Stimulated activated CD4-positive, alpha-beta T cell treated with anti-CD3 and anti-CD28 coated beads, Interleukin-12 subunit alpha, Interleukin-12 subunit beta, amount 100 ng/mL, for 48 hours (primary cell): Measurements from ENCODE around the gene WDR70.
"Not testable (repeated sequence)": the region's sequence is repeated elsewhere in the genome, so short reads cannot be mapped to it uniquely, and the experiment has no call there.

Experiments used
- DNase-seq, 3 donors: peaks; one replicate each; pipeline ENCODE4 v3.0.0-alpha.2; 2020; ENCODE audit warnings: low read depth in 2 of 3, low spot score in 1 of 3

The WDR70 gene

DNA sequence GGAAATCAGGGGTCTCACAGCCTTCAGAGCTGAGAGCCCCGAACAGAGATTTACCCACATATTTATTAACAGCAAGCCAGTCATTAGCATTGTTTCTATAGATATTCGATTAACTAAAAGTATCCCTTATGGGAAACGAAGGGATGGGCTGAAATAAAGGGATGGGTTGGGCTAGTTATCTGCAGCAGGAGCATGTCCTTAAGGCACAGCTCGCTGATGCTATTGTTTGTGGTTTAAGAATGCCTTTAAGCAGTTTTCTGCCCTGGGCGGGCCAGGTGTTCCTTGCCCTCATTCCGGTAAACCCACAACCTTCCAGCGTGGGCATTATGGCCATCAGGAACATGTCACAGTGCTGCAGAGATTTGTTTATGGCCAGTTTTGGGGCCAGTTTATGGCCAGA lies 74.1 kb downstream of the WDR70 start:
- not testable (repeated sequence) for DNase-seq

DNA sequence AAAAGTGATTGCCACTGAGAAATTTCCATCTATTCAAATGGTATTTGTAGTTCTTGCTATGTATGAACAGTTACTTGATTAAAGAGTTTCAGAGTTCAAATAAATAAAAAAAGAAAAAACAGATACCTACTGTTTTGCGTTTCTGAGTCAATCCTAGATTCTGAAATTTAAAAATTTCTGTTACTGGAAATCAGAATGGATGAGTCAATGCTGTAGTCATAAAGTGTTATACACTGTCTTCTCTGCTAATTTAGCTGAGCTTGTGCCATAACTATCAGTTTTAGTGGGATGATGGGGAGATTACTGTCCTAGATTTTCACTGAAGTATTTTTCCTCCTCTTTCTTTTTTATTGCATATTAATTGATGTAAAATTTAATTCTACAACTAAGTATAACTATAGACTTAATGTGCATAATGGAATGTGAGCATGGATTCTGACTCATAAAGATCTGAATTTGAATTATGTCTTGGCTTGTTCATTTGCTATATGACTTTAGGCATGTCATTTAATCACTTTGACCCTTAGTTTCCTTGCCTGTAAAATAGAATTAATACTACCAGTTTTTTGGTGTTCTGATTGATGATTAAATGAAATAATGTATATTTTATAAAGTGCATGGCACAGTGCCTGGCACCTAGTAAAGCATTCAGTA lies 75.4 kb downstream of the WDR70 start:
- not testable (repeated sequence) for DNase-seq

DNA sequence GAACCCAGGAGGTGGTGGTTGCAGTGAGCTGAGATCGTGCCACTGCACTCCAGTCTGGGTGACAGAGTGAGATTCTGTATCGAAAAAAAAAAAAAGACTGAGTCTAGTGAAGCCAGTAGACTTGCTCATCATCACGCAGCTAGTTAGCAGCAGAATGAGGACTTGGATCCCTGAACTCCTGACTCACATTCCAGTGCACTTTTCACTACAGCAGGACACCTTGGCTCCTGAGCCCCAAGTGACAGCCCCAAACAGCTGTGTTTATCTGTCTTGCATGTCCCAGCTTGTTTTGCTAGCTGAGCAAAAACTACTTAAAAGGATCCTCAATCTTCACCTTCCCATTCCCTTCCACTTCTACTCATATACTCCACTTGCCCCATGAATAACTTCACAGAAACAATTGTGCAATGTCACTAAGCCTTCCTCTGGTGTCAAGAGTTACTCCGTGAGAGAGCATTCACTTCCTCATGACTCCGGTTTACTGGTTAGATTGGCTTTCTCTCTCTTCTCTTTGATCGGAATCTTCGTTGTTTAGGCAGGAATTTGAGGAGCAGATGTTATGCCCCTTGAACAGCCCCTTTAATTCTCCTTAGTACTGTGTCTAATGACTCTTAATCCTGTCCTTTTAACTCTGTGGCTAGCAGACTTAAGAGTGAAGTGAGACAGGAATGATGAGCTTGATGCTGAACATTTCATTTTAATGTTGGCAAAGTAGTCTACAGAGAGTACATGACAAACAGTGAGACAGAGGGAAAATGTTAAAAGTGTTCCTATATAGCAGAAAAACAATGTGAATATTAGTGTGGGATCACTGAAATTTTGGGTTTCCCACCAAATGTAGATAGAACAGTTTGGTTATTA lies 84.3 kb downstream of the WDR70 start:
- not testable (repeated sequence) for DNase-seq

DNA sequence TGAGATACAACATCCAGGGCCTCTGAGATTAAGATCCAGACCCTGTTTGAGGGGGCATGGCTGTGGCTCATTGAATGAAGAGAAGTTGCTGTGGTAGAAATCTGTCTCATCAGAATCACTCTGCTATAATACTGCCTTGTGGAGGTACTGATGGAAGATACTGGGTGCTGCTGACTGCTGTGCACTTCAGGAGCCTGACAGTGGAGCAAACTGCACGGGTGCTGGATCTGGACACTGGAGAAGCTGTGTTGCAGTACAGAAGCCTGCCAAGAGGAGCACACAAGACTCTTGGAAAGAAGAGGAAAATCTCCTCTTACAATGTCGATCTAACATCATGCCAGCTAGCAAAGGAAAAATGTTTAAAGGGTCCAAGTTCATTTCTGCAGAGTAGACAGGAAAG lies 85.5 kb downstream of the WDR70 start:
- DNase-seq, result not testable (repeated sequence)

DNA sequence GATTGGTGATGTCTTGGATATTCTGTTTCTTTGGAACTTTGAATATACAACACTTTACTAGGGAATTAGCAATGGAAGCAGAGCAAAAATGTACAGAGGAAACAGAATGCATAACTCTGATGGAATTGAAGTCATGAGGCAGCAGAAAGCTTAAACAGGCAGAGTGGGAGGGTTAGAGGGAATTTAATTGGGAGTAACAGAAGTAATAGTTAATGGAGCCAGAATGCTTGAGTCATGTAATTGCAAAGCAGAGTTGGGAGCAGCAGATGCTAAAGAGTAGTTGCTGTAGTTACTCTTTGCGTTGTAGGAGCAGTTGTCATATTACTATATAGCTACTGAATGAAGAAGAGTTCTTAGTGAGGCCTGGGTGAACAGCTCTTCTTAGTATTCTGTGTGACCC lies 90.3 kb downstream of the WDR70 start:
- DNase-seq, result not testable (repeated sequence)

DNA sequence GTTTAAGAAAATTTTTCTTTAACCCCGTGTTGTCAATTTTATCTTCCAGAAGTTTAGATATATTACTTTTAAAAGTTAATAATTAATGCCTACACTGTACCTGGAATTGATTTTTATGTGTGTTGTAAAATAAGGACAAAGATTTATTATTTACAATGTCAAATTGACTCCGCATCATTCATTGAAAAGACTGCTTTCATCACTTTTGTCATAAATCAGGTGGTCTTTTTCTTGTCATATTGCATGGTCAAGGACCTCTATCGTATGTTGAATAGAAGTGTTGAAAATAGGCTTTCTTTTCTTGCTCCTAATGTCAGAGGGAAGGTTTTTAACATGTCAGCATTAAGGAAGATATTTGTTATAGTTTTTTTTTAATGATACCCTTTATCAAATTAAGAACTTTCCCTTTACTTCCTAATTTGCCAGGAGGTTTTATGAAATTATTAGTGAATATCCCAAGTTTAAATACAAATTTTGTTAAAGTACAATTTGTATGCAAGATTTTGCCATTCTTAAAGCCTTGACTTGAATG lies 92.6 kb downstream of the WDR70 start:
- DNase-seq, result no peak

DNA sequence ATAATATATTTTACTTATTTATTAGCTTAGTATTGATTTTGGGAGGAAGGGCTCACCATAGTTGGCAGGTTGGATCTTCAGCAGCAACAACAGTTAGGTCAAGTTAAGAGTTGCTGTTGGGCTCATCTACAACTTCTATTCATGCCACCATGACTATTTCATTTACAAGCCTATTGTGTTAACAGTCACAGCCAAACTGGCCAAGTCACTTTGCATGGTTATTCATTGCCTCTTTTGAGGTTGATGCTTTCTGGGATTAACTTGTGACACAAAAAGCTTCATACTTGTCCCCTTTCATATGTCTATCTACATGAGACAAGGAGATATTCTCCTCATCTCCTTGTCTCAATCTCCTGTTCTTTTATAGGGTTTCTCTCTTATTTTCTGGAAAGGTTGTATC lies 98.3 kb downstream of the WDR70 start:
- DNase-seq, result no peak

DNA sequence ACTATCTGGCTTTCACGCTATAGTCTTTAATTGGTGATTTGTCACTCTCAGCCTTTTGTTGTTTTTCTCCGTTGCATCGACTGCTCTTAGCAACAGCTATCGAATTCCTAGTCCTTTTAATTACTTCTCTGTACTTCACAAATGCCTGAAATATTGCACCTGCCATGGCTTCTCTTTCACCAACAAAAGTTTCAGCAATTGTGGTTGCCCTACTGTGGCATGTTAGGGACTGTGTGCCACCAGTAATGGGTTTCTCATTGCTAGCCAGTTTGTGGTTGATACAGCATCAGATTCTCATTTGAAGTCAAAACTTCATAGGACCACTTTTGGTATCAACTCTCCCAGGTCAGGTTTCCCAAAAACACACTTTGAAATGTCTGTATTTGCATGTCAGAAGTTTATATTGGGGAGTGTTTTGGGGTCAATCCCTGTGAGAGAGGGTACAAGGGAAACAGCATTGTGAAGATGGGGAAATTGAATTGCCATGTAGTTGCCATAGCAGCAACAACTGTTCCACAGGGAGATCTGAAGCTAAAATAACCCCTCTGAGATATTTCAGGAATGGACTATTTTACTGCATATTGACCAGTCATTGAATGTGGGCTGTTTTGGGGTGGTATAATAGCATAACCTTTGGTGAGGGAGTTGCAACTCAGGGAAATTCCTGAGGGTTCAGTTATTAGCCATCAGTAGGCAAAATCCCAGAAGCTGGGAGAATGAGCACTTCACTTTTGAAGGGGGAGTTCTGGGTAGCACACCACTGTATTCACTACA lies 99.2 kb downstream of the WDR70 start:
- DNase-seq, result no peak

DNA sequence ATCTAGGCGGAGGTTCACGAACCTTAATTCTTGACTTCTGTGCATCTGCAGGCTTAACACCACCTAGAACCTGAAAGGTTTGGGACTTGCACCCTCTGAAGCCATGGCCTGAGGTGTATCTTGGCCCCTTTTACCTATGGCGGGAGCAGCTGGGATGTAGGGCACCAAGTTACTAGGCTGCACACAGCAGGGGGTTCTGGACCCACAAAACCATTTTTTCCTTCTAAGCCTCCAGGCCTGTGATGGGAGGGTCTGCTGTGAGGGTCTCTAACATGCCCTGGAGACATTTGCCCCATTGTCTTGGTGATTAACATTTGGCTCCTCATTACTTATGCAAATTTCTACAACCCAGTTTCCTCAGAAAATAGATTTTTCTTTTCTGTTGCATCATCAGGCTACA lies 102.3 kb downstream of the WDR70 start:
- DNase-seq, result not testable (repeated sequence)

DNA sequence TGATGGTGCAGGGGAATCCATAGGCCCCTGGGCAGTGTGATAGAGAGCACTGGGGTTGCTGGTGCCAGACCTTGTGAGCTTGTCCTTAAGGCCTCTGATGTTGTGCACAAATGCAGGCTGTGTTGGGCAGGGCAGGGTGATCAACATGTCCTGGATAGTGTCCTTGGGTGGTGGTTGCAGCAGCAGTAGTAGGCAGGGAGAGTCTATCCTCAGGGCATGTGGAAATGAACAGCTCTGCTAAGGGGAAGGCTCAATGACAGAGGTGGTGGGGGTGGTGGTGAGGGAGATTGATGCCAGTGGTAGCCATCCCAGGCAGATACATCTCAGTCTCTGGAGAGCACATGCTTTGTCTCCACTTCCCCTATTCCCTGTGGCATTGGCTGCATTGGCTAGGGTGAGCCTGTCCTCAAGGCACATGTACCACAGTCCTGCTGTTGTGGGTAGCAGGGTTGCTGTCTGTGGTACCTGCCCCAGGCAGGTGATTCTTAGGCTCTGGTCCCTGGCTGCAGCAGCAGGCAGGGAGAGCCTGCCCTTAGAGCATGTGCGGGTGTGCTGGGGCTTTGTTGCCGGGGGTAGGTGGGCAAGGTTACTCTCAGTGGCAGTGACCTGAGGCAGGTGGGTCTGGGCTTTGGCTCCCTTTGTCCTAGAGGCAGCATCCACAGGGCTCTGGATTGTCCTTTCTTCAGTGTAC lies 111.1 kb downstream of the WDR70 start:
- DNase-seq, result no peak

DNA sequence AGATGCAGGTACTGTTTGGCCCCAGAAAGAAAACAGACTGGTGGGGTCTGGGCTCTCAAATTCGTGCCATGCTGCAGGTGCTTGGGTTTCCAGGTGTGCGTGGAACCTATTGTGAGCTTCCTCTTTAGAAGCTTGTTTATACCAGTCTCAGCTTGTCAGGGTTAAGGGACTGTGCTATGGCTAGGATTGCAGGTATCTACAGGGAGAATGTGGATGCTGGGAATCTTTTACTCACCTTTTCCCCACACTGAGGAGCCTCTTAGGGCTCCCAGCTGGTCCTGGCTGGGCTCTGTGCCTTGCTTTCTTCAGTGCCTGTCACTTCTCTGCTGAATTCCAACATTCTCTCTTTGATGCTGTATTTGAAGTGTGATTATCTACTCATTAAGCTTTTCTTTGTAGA lies 111.8 kb downstream of the WDR70 start:
- no peak for DNase-seq

DNA sequence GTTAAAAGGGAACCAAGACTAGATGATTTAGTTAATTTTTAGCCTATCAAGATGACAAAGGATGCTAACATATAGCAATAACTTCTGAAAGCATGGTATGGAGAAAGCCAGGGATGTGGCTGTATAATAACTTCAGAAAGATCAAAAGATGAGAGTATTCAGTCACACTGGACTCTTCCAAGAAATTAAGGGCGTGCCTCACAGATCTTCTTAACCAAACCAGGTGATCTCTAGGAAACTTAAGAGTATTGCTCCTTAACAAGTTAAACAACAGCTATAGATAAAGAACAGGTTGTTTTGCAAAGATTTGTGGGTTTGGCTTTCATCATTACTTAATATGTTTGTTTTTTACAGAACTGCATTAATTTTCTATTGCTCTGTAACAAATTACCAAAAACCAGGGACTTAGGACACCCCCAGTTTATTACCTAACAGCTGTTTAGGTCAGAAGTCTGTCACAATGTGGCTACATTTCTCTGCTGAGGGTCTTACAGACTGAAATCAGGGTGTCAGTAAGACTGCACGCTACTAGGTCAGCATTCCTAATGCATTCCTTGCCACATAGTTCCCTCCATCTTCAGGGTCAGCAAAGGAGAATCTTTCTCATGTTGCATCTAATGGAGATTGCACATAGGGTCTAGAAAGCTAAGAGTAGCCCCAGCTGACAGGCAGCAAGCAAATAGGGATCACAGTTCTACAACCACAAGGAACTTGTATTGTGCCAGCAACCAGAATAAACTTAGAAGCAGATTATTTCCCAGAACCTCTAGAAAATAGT lies 113.8 kb downstream of the WDR70 start:
- DNase-seq, result no peak

DNA sequence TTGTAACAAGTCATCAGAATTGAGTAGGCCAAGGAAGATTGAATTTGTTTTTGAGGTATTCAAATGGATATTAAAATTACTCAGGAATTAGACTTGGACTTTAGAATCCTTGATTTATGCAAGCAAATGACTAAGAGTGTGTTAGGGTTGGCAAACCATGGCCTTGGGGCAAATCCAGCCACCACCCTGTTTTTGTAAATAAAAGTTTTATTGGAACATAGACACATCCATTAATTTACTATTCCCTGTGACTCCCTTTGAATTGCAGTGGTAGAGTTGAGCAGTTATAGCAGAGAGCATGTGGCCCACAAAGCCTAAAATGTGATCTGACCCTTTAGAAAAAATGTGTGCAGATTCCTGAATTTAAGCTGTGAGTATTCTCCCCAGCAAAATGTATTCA lies 115.6 kb downstream of the WDR70 start:
- no peak for DNase-seq

DNA sequence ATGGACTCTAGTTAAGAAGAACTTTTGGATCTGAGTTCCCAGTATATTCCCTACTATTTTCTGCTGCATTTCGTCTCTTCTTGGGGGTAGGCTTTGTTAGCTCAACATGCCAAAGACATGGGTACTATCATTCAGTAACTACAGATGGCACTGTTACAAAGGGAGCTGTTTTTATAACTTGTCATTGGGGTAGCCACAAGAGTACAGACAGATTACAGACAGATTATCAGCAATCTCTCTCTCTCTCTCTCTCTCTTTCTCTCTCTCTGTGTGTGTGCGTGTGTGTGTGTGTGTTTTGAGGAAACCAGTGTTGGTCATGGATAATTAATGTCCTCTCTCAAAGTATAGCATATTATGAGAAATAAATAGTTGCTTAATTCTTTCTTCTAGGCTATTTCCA lies 116.1 kb downstream of the WDR70 start:
- DNase-seq, result no peak

DNA sequence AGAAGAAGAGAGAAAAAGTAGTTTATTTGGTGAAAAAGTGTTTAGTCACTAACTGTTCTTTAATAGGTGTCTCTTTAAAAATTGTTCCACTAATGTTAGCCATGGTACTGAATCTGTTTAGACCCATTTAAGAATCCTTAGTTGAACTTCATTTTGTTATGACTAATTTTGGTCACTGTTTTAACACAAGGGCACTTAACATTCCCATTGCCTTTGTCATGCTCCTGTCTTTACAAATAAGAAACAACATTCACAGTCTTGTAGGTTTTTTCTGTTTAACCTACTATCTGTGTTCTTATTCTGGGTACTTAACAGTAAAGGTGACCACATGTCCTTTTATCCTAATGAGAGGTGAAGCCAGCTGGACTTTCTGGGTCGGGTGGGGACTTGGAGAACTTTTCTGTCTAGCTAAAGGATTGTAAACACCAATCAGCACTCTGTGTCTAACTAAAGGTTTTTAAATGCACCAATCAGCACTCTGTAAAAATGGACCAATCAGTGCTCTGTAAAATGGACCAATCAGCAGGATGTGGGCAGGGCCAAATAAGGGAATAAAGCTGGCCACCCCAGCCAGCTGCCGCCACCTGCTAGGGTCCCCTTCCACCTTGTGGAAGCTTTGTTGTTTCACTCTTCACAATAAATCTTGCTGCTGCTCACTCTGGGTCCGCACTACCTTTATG lies 116.7 kb downstream of the WDR70 start:
- DNase-seq, result no peak

DNA sequence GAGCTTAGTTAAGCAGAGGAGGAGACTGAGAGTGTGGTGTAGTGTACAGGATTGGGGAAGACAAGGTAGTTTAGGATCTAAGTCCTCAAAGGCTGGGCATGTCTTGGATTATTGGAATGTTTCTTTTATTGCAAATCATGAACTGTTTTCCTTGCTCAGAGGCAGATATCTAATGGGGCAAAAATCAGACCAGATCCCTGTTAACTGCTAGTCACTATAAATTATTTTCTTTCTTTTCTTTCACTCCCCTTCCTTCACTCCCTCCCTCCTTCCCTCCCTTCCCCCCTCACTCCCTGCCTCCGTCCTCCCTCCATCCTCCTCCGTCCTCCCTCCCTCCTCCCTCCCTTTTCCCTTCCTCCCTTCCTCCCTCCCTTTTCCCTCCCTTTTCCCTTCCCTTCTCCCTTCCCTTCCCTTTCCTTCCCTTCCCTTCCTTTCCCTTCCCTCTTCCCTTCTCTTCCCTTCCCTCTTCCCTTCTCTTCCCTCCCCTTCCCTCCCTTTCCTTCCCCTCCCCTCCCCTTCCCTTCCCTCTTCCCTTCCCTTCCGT lies 117.9 kb downstream of the WDR70 start:
- DNase-seq, result no peak

DNA sequence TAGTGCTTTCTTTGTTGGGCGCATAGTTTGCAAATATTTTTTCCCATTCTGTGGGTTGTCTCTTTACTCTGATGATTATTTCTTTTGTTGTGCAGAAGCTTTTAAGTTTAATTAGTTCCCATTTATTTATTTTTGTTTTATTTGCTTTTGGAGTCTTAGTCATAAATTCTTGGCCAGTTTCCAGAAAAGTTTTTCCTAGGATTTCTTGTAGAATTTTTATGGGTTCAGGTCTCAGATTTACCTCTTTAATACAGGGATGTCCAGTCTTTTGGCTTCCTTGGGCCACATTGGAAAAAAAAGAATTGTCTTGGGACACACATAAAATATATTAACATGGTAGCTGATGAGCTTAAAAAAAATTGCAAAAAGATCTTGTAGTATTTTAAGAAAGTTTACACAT lies 122.0 kb downstream of the WDR70 start:
- no peak for DNase-seq

DNA sequence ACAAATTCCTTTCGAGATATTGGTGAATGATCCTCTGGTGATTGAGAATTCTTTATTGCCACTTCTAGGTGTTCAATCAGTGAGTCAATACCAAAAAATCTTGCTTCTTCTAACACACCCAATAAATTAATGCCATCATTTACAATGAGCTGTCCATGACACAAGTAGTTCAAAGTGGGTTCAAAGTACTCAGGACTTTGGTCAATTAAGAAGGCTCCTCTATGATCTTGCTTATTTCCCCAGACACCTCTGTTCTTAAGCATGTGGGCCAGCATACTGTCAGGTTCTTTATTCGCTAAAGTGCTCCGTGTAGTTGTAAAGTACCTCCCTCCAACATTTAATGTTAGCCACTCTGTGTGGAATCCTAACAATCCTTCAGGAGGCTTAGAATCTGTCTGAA lies 127.1 kb downstream of the WDR70 start:
- no peak for DNase-seq

DNA sequence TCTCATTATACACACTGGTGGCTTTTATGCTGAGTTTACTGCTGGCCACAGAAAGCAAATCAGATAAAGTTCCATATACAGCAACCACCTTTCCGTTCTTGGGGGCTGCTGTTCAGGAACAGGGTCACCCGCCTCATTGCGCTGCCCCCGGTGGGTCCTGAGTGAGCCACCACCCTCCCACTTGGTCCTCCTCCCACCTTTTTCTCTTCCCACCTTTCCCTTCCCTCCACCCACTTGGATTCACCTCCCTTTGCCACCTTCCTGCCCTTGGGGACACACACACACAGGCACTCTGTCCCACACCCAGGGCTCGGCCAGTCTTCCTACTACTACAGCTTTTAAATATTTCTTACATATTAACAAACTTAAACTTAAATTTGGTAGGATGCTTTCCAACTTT lies 127.6 kb downstream of the WDR70 start:
- no peak for DNase-seq
